ENCODE results near the gene TXNDC15. TPM values are rescaled to one million over a fixed set of nuclear protein-coding genes. Genes with fewer than 3 reads are reported as not detected.
A peak's percentile ranks its signal among the peaks of the same experiment; 100 is the strongest.

Gene TXNDC15
- total and polyA plus RNA-seq, 2 donors from 2014 or later: 78.0 to 87.3 TPM

DNA sequence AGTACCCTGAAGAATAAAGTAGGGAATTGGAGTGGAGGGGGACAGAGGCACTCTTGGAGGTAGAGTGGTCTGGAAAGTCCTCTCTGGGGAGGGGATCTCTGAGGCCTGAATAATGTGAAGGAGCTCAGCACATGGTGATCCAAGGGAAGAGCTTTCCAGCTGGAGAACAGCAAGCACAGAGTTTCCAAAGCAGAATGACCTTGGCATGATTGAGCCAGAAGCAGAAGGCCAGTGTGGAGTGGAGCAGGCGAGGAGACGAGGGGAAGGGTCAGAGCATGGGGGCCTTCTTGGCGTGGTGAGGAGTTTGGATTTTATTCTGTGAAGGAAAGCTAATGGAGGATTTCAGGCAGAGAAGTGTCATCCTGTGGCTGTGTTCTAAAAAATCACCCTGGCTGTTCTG lies 39.1 kb downstream of the TXNDC15 start:
- TF ChIP-seq, protein P1, sequence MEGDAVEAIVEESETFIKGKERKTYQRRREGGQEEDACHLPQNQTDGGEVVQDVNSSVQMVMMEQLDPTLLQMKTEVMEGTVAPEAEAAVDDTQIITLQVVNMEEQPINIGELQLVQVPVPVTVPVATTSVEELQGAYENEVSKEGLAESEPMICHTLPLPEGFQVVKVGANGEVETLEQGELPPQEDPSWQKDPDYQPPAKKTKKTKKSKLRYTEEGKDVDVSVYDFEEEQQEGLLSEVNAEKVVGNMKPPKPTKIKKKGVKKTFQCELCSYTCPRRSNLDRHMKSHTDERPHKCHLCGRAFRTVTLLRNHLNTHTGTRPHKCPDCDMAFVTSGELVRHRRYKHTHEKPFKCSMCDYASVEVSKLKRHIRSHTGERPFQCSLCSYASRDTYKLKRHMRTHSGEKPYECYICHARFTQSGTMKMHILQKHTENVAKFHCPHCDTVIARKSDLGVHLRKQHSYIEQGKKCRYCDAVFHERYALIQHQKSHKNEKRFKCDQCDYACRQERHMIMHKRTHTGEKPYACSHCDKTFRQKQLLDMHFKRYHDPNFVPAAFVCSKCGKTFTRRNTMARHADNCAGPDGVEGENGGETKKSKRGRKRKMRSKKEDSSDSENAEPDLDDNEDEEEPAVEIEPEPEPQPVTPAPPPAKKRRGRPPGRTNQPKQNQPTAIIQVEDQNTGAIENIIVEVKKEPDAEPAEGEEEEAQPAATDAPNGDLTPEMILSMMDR (IDR thresholded peaks at IDR 0.05; ENCODE audit: borderline replicate concordance, extremely low read depth, insufficient read depth): no peak
- no peaks in the 10 kb centered on the region for H3K9me3 ChIP-seq (ENCODE audit: control insufficient read depth in 2 of 3, insufficient read depth in 1 of 3, low read length in 3 of 3)
- no peaks in the 10 kb centered on the region for H3K27me3 ChIP-seq (ENCODE audit: control insufficient read depth, insufficient read depth, low read length)
- no peak overlapping the region for H3K27ac ChIP-seq (ENCODE audit: low read depth in 2 of 2, low read length in 2 of 2)
- H3K9ac ChIP-seq (ENCODE audit: low read length in 3 of 3): no peak overlapping the region
- intact Hi-C loops (cut with DNase I): no loop called here
- H3K36me3 ChIP-seq (ENCODE audit: control insufficient read depth in 2 of 3, insufficient read depth in 3 of 3, low read length in 3 of 3): peaks cover 0 to 17% (median 12%) of the 10 kb centered on the region in 3 donors
- DNase-seq (no peak), FAIRE-seq (no peak)
- H3K4me1 ChIP-seq (ENCODE audit: control insufficient read depth in 2 of 3, insufficient read depth in 2 of 3, low read depth in 1 of 3, low read length in 3 of 3): no peaks in the 10 kb centered on the region
- no peak overlapping the region for H3K4me3 ChIP-seq (ENCODE audit: low read length in 3 of 3)

DNA sequence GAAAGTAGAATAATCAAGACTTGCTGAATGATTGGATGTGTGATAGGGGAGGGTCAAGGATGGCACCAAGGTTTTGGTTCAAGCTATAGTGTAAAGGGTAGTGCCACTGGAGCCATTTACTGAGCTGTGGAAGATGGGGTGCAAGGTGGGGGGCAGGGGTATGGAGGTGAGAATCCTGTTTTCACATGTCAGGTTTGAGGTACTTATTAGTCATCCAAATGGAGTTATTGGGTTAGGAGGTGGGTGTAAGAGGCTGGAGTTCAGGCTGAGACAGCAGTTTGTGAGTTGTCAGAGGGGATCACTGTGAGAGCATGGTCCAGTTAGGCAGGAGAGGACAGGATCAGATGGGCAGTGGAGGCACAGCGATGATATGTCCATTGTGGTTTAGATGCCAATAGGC lies 39.6 kb downstream of the TXNDC15 start:
- TF ChIP-seq, protein P1 (IDR thresholded peaks at IDR 0.05; ENCODE audit: borderline replicate concordance, extremely low read depth, insufficient read depth): no peak
- peaks cover 0 to 20% (median 12%) of the 10 kb centered on the region in 3 donors for H3K36me3 ChIP-seq (ENCODE audit: control insufficient read depth in 2 of 3, insufficient read depth in 3 of 3, low read length in 3 of 3)
- intact Hi-C loops (cut with DNase I): no loop called here
- DNase-seq: no peak
- no peak overlapping the region for H3K4me3 ChIP-seq (ENCODE audit: low read length in 3 of 3)
- H3K9me3 ChIP-seq (ENCODE audit: control insufficient read depth in 2 of 3, insufficient read depth in 1 of 3, low read length in 3 of 3): no peaks in the 10 kb centered on the region
- H3K27me3 ChIP-seq (ENCODE audit: control insufficient read depth, insufficient read depth, low read length): no peaks in the 10 kb centered on the region
- FAIRE-seq: no peak
- no peak overlapping the region for H3K27ac ChIP-seq (ENCODE audit: low read depth in 2 of 2, low read length in 2 of 2)
- no peaks in the 10 kb centered on the region for H3K4me1 ChIP-seq (ENCODE audit: control insufficient read depth in 2 of 3, insufficient read depth in 2 of 3, low read depth in 1 of 3, low read length in 3 of 3)
- H3K9ac ChIP-seq (ENCODE audit: low read length in 3 of 3): no peak overlapping the region

DNA sequence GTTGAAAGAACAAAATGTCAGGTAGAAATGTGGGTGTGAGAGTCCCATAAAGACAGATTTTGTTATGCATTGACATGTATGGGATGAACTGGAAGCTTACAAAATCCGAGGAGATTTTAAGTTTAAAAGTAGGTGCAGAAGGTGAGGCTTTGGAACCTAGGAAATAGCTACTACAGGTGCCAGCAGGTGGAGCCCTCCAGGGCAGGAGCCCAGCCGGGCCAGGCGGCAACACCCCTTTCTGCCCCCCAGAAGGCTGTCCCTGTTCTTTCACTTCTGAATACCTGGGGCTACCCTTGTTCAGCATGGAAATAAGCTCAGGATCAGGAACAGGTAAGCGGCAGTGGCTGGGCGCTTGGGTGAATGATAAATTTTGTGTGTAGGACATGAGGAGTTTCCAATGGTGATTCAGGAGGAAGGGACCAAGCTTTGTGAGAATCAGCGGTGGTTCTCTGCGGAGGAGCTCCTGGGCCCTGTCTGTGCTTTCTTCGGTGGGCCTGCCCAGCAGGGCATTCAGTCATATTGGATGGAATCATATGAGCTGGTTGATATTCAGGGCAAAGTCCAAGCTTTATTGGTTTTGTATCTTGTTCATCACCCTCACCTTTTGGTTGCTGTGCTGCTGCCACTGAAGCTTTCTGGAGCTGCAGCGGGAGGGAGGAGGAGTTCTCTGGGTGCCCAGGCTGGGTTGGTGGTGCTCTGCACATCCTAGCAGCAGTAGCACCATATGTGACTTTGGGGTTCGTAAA lies 43.1 kb downstream of the TXNDC15 start:
- intact Hi-C loops (cut with DNase I): no loop called here
- Histone ChIP-seq H3K27me3 (ENCODE audit: control insufficient read depth, insufficient read depth, low read length) (no peaks in the 10 kb centered on the region), H3K9me3 (ENCODE audit: control insufficient read depth in 2 of 3, insufficient read depth in 1 of 3, low read length in 3 of 3) (no peaks in the 10 kb centered on the region), H3K27ac (ENCODE audit: low read depth in 2 of 2, low read length in 2 of 2) (no peak overlapping the region), H3K4me3 (ENCODE audit: low read length in 3 of 3) (no peak overlapping the region), H3K36me3 (ENCODE audit: control insufficient read depth in 2 of 3, insufficient read depth in 3 of 3, low read length in 3 of 3) (peaks cover 0 to 18% (median 10%) of the 10 kb centered on the region in 3 donors), H3K4me1 (ENCODE audit: control insufficient read depth in 2 of 3, insufficient read depth in 2 of 3, low read depth in 1 of 3, low read length in 3 of 3) (no peaks in the 10 kb centered on the region), H3K9ac (ENCODE audit: low read length in 3 of 3) (no peak overlapping the region)
- FAIRE-seq (no peak), DNase-seq (no peak)
- TF ChIP-seq, protein P1 (IDR thresholded peaks at IDR 0.05; ENCODE audit: borderline replicate concordance, extremely low read depth, insufficient read depth): peak; percentile 35

All from kidney (tissue), 14 donors.